ENCODE measurements around the gene RSRP1. TPM values are rescaled to one million over a fixed set of nuclear protein-coding genes. Genes with fewer than 3 reads are reported as not detected.

The RSRP1 gene
- total and polyA plus RNA-seq, 2 experiments from 2014 or later: 113 to 138 TPM

- Histone ChIP-seq H3F3A (ENCODE audit: insufficient read depth) (peaks cover 41% of the 10 kb centered on the region), H3K9me2 (ENCODE audit: insufficient read depth) (no peaks in the 10 kb centered on the region), H3K36me3 (ENCODE audit: low read depth) (peaks cover 13% of the 10 kb centered on the region; the same call in 1 of the 2 replicates), H4K20me1 (ENCODE audit: insufficient read depth) (no peaks in the 10 kb centered on the region), H3K27me3 (replicated peaks; ENCODE audit: insufficient read depth) (no peaks in the 10 kb centered on the region), H3K9me3 (ENCODE audit: low read depth) (no peaks in the 10 kb centered on the region), H3K9ac (peak overlapping the region; percentile 96), H3K4me2 (ENCODE audit: unreplicated experiment) (peak overlapping the region; percentile 95), H3K4me3 (peak overlapping the region; percentile 92), H2AFZ (peak overlapping the region; percentile 77), H3K79me2 (ENCODE audit: insufficient read depth) (peaks cover 71% of the 10 kb centered on the region), H3K4me1 (ENCODE audit: insufficient read depth) (peaks cover 29% of the 10 kb centered on the region), H3K27ac (peak overlapping the region; percentile 90)
- TF ChIP-seq EZH2phosphoT487 (IDR thresholded peaks at IDR 0.05; ENCODE audit: insufficient read depth, low read depth) (no peak), EZH2 (IDR thresholded peaks at IDR 0.05; ENCODE audit: insufficient read depth, poor library complexity, severe bottlenecking) (no peak)
- 22 to 24% methylated on average over 13 of the region's 13 CpGs for WGBS, 2 experiments (ENCODE audit: low coverage in 1 of 2, low lambda C conversion rate in 2 of 2, missing lambda C conversion rate in 2 of 2)
- in situ Hi-C loops (cut with MboI): loop anchor here (25.0 kb wide), 1 partner anchor 579 kb away; the partner anchor contains the start of genes MTFR1L and SELENON
- peak; percentile 92 for DNase-seq
Observed at GRCh38 chr1:25232866-25233784, 14.1 kb downstream of the RSRP1 start.

DNA sequence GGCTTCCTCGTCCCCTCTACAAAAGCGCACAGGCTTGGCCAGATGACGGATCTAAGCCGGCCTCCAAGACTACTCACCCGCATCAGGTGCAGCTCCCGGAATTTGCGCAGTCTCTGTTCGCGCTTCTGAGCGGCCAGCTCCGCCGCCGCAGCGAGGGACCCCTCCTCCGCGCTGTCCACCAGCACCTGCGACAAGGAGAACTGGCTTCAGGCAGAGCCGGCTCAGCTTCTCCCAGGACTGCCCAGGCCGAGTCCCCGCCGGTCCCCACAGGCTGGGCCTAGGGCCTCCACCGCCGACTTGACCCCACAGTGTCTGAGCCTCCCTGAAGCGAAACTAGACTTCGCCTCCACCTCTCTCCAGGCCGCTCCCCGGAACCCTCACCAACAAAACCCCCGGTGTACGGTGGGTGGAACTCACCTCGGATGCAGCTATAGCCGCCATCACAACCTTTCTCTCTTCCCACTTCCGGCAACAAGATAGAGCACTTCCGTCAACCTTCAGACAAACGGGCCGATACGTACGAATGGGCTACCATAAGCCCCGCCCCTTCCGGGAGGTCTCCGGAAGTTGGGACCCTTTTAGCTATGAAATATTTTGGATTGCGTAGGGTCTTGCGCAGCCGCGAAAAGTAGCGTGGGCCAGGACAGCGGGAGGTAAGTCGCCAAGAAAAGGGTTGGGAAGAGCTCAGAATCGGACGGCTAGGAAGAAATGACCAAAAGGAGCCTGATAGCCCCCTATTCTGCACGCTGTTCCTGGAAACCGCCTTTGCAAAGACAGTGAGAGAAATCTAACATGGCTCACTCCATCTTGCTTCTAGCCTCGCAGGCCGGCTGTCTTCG lies 15.0 kb downstream of the RSRP1 start, which contains the start of gene SYF2:
TSS of gene SYF2 (minus strand) at position 476 of the 839 bp plus-strand sequence. CDS start at position 441, 35 bp downstream.
- Histone ChIP-seq H3F3A (ENCODE audit: insufficient read depth) (peaks cover 34% of the 10 kb centered on the region), H3K4me2 (ENCODE audit: unreplicated experiment) (peak within 1 kb of the TSS; percentile 95), H3K27me3 (replicated peaks; ENCODE audit: insufficient read depth) (no peaks in the 10 kb centered on the region), H4K20me1 (ENCODE audit: insufficient read depth) (no peaks in the 10 kb centered on the region), H3K9me3 (ENCODE audit: low read depth) (no peaks in the 10 kb centered on the region), H3K27ac (peak within 1 kb of the TSS; percentile 90), H2AFZ (peak within 1 kb of the TSS; percentile 77), H3K79me2 (ENCODE audit: insufficient read depth) (peaks cover 73% of the 10 kb centered on the region), H3K4me3 (peak within 1 kb of the TSS; percentile 92), H3K4me1 (ENCODE audit: insufficient read depth) (peaks cover 29% of the 10 kb centered on the region), H3K9ac (peak within 1 kb of the TSS; percentile 96), H3K9me2 (ENCODE audit: insufficient read depth) (no peaks in the 10 kb centered on the region), H3K36me3 (ENCODE audit: low read depth) (peaks cover 22% of the 10 kb centered on the region)
- TF ChIP-seq EZH2 (IDR thresholded peaks at IDR 0.05; ENCODE audit: insufficient read depth, poor library complexity, severe bottlenecking) (no peak), EZH2phosphoT487 (IDR thresholded peaks at IDR 0.05; ENCODE audit: insufficient read depth, low read depth) (no peak)
- WGBS, 2 experiments (ENCODE audit: low coverage in 1 of 2, low lambda C conversion rate in 2 of 2, missing lambda C conversion rate in 2 of 2): 0 to 1% methylated on average over 54 of the region's 54 CpGs
- in situ Hi-C loops (cut with MboI): loop anchor here (25.0 kb wide), 1 partner anchor 580 kb away; the partner anchor contains the start of genes MTFR1L and SELENON
- peak; percentile 97 for DNase-seq

DNA sequence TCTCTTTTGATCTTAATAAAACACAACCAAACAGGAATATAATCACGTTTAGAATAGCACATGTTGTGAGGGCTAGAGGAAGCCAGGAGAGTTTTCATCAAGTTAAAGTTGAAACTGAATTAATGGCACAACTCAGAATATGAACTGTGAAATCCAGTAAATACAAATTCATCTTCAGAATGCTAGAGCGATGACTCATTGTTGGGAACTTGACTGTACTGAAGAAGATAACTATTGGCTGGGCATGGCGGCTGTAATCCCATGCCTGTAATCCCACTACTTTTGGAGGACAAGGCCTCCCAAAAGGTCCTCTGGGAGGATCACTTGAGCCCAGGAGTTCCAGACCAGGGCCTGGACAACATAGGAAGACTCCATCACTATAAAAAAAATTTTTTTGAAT lies 23.8 kb downstream of the RSRP1 start:
- H3K36me3 ChIP-seq (ENCODE audit: low read depth): peaks cover 62% of the 10 kb centered on the region
- TF ChIP-seq EZH2 (IDR thresholded peaks at IDR 0.05; ENCODE audit: insufficient read depth, poor library complexity, severe bottlenecking): no peak
- H3F3A ChIP-seq (ENCODE audit: insufficient read depth): peaks cover 6% of the 10 kb centered on the region; the same call in 1 of the 2 replicates
- no peaks in the 10 kb centered on the region for H3K9me2 ChIP-seq (ENCODE audit: insufficient read depth)
- no peak overlapping the region for H3K9ac ChIP-seq
- H3K4me3 ChIP-seq: no peak overlapping the region
- no peak overlapping the region for H3K4me2 ChIP-seq (ENCODE audit: unreplicated experiment)
- H3K79me2 ChIP-seq (ENCODE audit: insufficient read depth): peaks cover 17% of the 10 kb centered on the region; the same call in 1 of the 2 replicates
- no peak overlapping the region for H3K27ac ChIP-seq
- in situ Hi-C loops (cut with MboI): no loop called here
- no peaks in the 10 kb centered on the region for H3K27me3 ChIP-seq (replicated peaks; ENCODE audit: insufficient read depth)
- peak; percentile 68 for DNase-seq
- no peaks in the 10 kb centered on the region for H4K20me1 ChIP-seq (ENCODE audit: insufficient read depth)
- H3K4me1 ChIP-seq (ENCODE audit: insufficient read depth): peaks cover 10% of the 10 kb centered on the region
- H2AFZ ChIP-seq: no peak overlapping the region
- H3K9me3 ChIP-seq (ENCODE audit: low read depth): no peaks in the 10 kb centered on the region
- WGBS, 2 experiments (ENCODE audit: low coverage in 1 of 2, low lambda C conversion rate in 2 of 2, missing lambda C conversion rate in 2 of 2): 65 to 66% methylated on average over 3 of the region's 3 CpGs

GRCh38 chr1:25222606-25223005 lies 24.6 kb downstream of the RSRP1 start:
- no peak overlapping the region for H3K4me3 ChIP-seq
- no peak for DNase-seq
- H3K9ac ChIP-seq: no peak overlapping the region
- no peaks in the 10 kb centered on the region for H3K9me3 ChIP-seq (ENCODE audit: low read depth)
- no peak overlapping the region for H3K27ac ChIP-seq
- WGBS, 2 experiments (ENCODE audit: low coverage in 1 of 2, low lambda C conversion rate in 2 of 2, missing lambda C conversion rate in 2 of 2): 98 to 99% methylated on average over 4 of the region's 4 CpGs
- no peaks in the 10 kb centered on the region; the same call in 1 of the 2 replicates for H3F3A ChIP-seq (ENCODE audit: insufficient read depth)
- in situ Hi-C loops (cut with MboI): no loop called here
- H3K4me1 ChIP-seq (ENCODE audit: insufficient read depth): peaks cover 2% of the 10 kb centered on the region; the same call in 1 of the 2 replicates
- H3K27me3 ChIP-seq (replicated peaks; ENCODE audit: insufficient read depth): no peaks in the 10 kb centered on the region
- no peaks in the 10 kb centered on the region for H3K9me2 ChIP-seq (ENCODE audit: insufficient read depth)
- H2AFZ ChIP-seq: no peak overlapping the region
- peaks cover 53% of the 10 kb centered on the region for H3K36me3 ChIP-seq (ENCODE audit: low read depth)
- TF ChIP-seq EZH2 (IDR thresholded peaks at IDR 0.05; ENCODE audit: insufficient read depth, poor library complexity, severe bottlenecking): no peak
- no peak for TF ChIP-seq EZH2phosphoT487 (IDR thresholded peaks at IDR 0.05; ENCODE audit: insufficient read depth, low read depth)
- H4K20me1 ChIP-seq (ENCODE audit: insufficient read depth): no peaks in the 10 kb centered on the region
- H3K4me2 ChIP-seq (ENCODE audit: unreplicated experiment): no peak overlapping the region
- peaks cover 15% of the 10 kb centered on the region; the same call in 1 of the 2 replicates for H3K79me2 ChIP-seq (ENCODE audit: insufficient read depth)
